HG03571 (cell line): ENCODE measurements around the gene SOX5.
"Not testable (repeated sequence)": the region's sequence is repeated elsewhere in the genome, so short reads cannot be mapped to it uniquely, and the experiment has no call there.

ENCODE experiments used
- ATAC-seq: cut with Tn5 transposase; IDR thresholded peaks from one replicate; pipeline ENCODE4 v1.9.1; 2021; ENCODE audit not compliant: unreplicated experiment

Gene SOX5

DNA sequence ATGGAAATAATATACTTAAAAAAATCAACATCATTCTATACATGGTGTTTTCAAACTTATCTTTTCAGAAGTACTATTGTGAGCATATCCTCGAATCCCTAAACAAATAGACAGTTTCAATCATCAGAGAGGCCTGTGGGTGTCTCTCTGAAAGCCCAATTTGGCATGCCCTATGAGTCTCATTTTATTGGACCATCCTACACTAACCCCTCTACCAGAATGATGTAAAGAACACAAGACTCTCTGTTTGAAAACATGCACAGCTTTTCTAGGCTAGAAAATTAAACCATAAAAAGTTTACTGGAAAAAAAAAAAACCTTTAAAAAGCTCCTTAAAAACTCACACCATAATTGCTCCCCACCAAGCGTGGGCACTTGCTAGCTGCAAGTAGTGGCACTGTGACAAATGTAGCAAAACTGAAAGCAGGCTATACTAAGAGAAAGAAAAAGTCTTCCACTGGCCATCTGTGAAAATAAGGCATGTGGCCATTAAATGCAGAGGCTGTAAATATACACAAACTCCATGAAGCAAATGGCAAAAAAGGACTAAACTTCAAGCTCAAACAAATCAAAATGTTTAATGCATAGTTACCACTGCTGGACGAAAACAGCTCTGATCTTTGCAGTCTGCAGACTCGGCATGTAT, 394.2 kb downstream of the SOX5 start:
- ATAC-seq, result no peak

- ATAC-seq, result no peak
These were observed 397.1 kb downstream of the SOX5 start for GRCh38 chr12:23552417-23552816.

DNA sequence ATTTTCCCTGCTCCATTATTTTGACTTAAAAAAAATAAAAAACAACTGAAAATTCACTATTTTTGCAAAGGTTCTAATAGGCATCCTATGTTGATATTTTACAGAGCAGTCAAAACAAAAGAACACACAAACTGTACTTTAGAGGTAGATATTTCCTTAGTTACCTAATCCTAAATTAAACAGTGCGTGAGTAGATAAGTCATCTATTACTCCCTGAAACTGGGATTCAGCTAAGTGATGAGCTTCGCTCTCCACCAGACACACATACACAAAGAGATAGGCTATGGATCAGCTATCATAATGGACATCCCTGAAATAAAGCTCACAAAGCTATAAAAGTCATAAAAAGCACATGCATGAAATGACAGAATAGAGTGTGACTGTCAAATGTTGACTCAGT, 398.7 kb downstream of the SOX5 start:
- no peak for ATAC-seq

GRCh38 chr12:23548742-23549141, 400.7 kb downstream of the SOX5 start:
- ATAC-seq, result no peak

DNA sequence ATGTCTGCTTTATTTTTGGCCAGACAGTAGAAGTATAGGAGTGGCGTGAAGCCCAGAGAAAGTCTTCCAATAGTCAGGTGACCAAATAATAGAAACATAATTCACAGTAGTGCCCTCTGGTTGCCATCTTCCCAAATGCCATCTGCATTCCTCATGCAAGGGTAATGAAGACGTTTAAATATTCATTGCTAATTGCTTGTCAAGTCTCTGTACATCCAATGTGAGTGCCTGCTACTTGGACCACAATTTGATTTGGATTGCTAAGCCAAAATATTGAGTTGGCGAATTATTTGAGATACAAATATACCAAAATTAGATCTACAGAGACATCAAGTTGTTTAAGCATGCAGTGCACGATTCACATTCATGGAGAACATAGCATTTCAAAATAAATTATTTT, 402.7 kb downstream of the SOX5 start:
- ATAC-seq, result no peak

DNA sequence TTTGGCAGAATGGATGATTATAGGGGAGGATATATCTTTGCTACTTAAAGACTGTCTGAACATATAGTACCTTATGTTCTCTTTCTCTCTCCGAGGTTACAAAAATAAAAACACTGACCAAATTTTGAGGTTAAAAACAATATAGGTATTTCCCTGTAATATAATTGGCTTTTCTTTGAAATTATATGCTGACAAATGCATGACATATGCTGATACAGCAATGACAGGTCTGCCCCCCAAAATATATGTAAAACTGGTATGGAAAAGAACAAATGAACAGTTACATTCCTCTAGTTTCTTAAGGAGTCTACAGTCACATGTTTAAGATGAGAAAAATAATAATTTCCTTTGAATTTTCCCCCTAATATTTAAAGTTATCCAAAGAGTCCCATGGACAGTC, 405.7 kb downstream of the SOX5 start:
- ATAC-seq, result no peak

DNA sequence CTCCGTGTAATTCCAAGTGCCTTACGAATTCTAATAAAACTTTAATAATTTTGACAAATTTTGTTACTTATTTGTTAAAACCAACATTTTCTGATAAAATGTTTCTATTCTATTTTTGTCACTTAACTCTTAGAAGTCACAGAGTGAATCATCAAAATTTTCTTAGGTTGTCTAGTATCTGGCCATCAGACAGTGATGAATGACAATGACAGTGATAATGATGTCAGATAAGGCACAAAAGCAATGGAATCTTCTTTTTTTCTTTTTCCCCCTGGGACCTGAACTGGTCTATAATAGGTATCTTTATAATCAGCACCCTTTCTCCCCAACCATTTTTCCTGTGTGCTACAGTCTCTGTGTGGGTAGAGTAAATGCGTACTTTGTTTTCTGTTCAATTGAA, 407.3 kb downstream of the SOX5 start:
- no peak for ATAC-seq

DNA sequence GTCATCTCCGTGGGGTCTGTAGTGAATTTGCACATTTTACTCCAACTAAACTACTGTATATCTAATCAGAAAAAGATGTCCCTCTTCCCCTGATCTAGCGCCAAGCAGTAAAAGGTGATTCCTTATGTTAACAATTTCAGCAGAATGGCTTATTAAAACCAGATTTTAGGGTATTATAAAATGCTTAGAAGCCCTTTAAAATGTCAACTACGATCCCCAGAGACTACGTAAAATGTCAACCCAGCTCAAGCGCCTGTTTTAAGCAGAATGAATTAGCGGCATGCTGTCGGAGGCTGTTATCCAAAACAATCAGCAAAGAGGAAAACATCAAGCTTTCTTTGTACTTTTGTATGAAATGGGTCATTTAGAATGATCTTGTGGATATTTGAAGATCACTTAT, 408.9 kb downstream of the SOX5 start:
- ATAC-seq, result no peak

DNA sequence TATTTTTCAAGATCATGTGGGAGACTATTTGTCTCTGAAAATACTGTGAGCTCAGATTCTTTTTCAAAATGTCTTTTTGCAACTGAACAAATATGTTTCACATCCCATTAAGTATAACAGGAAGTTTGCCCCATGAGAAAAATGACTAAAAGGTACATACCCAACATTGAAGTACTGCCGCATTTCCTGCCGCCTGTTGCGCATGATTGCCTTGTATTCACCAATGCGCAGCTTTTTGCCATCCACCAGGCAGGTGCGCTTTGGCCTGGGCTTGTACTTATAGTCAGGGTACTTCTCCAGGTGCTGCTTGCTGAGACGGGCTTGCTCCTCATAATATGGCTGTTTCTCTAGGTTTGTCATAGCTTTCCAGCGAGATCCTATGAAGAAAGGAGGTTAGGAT, 413.2 kb downstream of the SOX5 start:
- ATAC-seq, result peak; percentile 47

GRCh38 chr12:23535441-23535840, 414.0 kb downstream of the SOX5 start:
- ATAC-seq, result no peak

DNA sequence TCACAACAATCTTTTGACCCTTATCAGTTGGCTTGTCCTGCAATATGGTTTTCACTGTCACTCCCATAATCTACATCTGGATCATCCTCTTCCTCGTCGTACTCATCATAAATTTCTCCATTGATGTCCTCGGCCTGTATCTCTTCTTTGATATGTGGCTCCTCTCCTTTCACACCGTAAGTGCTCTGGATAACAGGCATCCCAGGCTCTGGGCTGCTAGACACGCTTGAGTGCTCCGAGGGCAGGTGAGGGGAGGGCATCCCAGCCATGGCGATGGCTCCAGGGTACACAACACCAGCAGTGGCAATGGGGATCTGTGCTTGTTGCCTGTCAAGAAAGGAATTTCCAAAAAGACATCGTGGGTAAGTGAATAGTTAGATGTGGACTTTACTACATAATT, 415.3 kb downstream of the SOX5 start:
- no peak for ATAC-seq

- no peak for ATAC-seq
These were observed 415.8 kb downstream of the SOX5 start for GRCh38 chr12:23533699-23534098.

DNA sequence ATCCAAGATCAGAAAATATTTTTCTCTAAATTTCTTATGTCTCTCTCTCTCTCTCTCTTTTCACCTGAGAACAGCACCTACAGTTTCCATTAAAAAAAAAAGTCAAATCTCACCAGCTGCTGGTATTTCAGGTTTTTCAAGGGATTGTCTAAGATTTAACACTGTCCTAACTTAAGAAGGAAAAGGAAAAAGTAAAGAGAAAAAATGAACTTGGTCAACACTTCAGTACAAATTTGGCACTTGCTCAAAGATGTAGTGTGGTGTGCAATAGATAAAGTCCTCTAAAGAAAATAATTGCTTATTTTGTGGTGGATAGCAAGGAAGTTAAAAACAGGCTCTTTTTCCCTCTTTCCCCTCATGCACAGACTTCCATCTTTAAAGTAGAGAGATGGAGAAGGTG, 416.2 kb downstream of the SOX5 start:
- ATAC-seq, result no peak

DNA sequence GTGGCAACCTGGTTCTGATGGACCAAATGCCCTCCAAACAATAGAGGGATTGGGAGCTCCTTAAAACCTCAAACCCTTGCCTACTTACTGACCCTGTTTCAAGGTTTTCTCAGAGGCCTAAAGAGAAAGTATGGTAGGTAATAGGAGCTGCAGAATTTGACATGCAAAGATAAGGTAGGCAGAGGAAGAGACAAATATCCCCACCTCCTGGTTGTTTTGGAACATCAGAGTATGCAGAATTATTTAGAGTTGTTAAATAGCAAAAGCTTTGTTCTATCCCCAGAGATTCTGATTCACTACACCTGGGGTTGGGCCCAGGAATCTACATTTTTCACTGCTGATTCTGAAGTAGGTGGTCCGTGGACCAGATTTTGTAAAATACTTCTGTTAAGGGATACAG, 421.2 kb downstream of the SOX5 start:
- no peak for ATAC-seq

- ATAC-seq, result no peak
These were observed 423.9 kb downstream of the SOX5 start for GRCh38 chr12:23525450-23526072.

- ATAC-seq, result no peak
These were observed 426.1 kb downstream of the SOX5 start for GRCh38 chr12:23523339-23523738.

DNA sequence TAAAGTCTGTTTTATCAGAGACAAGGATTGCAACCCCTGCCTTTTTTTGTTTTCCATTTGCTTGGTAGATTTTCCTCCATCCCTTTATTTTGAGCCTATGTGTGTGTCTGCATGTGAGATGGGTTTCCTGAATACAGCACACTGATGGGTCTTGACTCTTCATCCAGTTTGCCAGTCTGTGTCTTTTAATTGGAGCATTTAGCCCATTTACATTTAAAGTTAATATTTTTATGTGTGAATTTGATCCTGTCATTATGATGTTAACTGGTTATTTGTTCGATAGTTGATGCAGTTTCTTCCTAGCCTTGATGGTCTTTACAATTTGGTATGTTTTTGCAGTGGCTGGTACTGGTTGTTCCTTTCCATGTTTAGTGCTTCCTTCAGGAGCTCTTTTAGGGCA, 430.0 kb downstream of the SOX5 start:
- not testable (repeated sequence) for ATAC-seq

- ATAC-seq, result not testable (repeated sequence)
These were observed 433.7 kb downstream of the SOX5 start for GRCh38 chr12:23515785-23516184.

DNA sequence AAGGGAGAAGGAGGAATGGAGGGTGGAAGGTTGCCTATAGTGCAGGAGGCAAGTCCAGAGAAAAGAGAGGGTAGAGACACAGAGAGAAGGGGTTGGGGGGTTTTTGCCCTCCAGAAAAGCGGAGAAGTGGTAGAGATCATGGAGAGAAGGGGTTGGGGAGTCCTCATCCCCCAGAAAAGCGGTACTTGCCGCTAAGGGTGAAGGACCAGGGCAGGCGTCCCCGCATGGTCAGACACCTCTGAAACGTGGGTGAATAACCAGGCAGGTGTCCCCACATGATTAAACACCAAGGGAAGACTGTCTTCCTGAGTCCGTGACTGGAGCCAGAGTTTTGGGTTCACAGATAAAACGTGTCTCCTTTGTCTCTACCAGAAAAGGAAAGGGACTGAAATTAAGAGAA, 439.0 kb downstream of the SOX5 start:
- no peak for ATAC-seq

DNA sequence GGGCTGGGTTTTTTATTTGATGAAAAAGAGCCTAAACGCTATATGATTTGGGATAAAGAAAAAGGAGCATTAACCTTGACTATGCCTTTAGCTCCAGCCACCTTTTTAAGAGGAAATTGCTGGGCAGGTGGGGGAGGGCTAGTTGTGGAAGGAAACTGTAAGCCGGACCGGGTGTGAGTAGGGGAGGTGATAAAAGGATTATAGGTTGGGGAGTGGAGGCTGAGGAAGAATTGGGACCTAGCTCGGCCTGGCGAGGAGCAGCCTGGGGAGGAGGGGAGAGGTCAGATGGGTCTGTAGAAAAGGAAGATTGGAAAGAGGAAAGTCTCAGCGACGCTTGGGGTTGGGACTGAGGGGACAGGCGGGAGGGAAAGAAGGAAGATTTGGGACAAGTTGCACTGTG, 439.6 kb downstream of the SOX5 start:
- ATAC-seq, result not testable (repeated sequence)

- ATAC-seq, result not testable (repeated sequence)
These were observed 441.7 kb downstream of the SOX5 start for GRCh38 chr12:23507785-23508184.

DNA sequence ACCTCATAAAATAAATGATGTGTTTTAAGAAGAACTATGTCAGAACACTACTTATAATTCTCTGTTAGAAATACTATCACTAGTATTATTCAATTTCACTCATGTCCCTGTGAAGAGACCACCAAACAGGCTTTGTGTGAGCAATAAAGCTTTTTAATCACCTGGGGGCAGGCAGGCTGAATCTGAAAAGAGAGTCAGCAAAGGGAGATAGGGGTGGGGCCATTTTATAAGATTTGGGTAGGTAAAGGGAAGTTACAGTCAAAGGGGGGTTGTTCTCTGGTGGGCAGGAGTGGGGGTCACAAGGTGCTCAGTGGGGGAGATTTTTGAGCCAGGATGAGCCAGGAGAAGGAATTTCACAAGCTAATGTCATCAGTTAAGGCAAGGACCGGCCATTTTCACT, 443.7 kb downstream of the SOX5 start:
- ATAC-seq, result not testable (repeated sequence)
